GM11168 (cell line): ENCODE measurements around the gene RASGRP3.
"Not testable (repeated sequence)": the region's sequence is repeated elsewhere in the genome, so short reads cannot be mapped to it uniquely, and the experiment has no call there.

ENCODE experiments used
- in situ Hi-C: fragments of 300-500 bp; cut with MboI; formaldehyde crosslinking; loops from one replicate; pipeline ENCODE4 v1.12.0; 2022; ENCODE audit warnings: low sequenced_read_pairs; ENCODE audit not compliant: unreplicated experiment

RASGRP3 gene, protein sequence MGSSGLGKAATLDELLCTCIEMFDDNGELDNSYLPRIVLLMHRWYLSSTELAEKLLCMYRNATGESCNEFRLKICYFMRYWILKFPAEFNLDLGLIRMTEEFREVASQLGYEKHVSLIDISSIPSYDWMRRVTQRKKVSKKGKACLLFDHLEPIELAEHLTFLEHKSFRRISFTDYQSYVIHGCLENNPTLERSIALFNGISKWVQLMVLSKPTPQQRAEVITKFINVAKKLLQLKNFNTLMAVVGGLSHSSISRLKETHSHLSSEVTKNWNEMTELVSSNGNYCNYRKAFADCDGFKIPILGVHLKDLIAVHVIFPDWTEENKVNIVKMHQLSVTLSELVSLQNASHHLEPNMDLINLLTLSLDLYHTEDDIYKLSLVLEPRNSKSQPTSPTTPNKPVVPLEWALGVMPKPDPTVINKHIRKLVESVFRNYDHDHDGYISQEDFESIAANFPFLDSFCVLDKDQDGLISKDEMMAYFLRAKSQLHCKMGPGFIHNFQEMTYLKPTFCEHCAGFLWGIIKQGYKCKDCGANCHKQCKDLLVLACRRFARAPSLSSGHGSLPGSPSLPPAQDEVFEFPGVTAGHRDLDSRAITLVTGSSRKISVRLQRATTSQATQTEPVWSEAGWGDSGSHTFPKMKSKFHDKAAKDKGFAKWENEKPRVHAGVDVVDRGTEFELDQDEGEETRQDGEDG

GRCh38 chr2:33476131-33476792 is at the start of gene RASGRP3:
RASGRP3 (plus strand) TSS chr2:33476649; CDS start chr2:33515137, 38,488 bp downstream.
- in situ Hi-C loops: loop anchor here (25.0 kb wide), 1 partner anchor 1489 kb away; no protein-coding TSS in a partner anchor

- in situ Hi-C loops: no loop called here
Observed at GRCh38 chr2:33426666-33427231, 49.7 kb upstream of the RASGRP3 start.

DNA sequence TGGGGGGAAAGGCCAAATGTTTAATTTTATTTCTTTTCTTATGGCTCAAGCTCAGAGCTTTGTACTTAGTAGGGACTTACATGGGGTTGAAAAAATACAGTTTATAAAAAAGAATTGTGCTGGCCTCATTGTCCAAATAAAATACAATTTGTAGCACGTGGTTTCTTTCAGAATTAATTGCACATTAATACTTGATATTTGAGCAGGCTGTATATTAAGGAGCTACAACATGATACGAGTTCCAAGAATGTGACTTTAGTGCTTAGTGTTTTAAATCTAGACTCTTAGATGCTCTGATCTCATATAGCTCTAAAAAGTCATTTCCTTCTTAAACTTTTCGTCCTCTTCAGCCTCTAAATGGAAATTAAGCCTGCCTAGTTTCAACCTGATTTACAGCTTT is 46.4 kb upstream of the RASGRP3 start:
- in situ Hi-C loops: no loop called here

DNA sequence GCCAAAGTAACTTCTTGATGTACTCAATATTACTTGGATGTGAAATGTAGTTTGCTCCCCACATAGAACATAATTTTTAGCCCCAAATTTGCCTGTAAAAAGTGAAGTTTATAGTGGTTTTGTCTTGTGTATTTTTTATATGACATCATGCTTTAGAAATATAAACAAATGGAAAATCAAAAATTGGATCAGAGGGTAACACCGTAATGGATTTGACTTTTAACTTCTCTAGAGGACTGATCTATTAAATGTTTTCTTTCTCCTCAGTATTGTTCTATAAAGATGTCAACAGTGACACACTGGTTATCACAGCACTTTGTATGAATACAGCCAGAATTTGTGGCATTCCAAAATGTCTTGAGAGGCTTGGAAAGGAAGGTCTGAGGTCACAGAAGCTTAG is 45.6 kb upstream of the RASGRP3 start:
- in situ Hi-C loops: no loop called here

- in situ Hi-C loops: no loop called here
Observed at GRCh38 chr2:33432871-33433270, 43.6 kb upstream of the RASGRP3 start.

GRCh38 chr2:33433279-33434235 is 42.9 kb upstream of the RASGRP3 start:
- in situ Hi-C loops: no loop called here

DNA sequence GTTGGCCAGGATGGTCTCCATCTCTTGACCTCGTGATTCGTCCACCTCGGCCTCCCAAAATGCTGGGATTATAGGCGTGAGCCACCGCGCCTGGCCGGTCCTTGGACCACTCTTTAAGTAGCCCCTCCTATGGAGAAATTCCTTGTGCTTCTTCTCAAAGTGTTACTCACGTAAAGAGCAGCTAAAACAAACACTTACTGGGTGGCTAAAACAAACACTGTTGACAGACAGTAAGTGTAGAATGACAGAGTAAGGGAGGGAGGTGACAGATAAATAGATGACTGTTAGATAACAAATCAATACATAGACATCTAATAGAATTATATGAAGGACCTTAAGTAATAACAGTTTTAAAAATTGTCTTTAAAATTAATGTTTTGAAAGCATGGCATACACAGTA is 40.9 kb upstream of the RASGRP3 start:
- in situ Hi-C loops: no loop called here

DNA sequence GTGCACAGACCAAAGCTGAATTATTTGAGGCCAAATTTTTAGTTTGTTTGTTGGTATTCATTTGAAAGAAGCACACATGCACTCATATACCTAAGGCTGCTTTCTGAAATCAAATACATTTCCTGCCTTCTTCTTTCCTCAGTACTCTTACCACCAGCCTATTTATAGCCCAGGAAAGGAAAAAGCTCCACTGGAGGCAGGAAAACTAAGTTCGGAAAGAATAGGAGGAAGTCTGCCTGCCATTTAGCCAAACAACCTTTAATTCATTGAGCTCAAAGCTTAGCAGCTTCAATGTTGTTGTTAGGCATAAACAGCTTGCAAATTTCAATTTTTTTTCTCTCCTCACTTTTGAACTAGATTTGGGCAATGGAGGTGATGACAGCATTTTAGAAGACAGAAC is 40.4 kb upstream of the RASGRP3 start:
- in situ Hi-C loops: no loop called here

DNA sequence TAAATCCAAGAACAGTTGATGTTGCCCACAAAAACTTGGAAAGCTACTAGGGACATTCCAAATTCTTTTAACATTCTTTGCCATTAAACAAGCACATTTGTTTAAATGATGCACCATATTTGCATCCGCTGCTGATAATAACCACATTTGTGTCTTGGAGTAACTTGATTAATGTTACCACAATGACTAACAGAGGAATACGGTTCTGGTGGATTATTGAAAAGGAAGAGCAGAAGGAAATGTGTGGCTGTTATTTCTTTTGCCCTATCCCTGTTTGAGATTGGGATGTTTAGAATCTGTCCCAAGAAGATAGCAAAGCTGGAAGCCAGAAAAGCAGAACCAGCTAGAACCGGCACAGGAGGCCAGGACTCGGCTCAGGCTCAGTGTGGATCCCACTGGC is 39.2 kb upstream of the RASGRP3 start:
- in situ Hi-C loops: no loop called here

DNA sequence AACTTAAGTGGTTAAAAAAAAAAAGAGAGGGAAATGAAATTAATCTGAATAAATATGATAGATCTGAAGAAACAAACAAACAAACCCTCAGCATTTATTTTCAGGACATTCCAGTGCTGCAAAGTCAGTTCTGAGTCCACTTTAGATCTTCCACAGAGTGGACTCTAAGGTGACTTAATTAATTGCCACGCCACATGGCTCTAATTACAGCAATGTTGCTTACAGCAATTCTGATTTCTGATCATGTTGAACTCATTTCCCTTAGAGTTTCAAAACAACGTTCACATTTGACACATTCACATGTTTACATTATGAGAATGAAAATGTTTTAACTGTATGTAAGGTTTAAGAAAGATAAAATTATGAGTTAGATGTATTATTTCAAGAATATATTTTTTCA is 38.6 kb upstream of the RASGRP3 start:
- in situ Hi-C loops: no loop called here

- in situ Hi-C loops: no loop called here
Observed at GRCh38 chr2:33441235-33441810, 35.1 kb upstream of the RASGRP3 start.

- in situ Hi-C loops: not testable (repeated sequence)
Observed at GRCh38 chr2:33442052-33442451, 34.4 kb upstream of the RASGRP3 start.

DNA sequence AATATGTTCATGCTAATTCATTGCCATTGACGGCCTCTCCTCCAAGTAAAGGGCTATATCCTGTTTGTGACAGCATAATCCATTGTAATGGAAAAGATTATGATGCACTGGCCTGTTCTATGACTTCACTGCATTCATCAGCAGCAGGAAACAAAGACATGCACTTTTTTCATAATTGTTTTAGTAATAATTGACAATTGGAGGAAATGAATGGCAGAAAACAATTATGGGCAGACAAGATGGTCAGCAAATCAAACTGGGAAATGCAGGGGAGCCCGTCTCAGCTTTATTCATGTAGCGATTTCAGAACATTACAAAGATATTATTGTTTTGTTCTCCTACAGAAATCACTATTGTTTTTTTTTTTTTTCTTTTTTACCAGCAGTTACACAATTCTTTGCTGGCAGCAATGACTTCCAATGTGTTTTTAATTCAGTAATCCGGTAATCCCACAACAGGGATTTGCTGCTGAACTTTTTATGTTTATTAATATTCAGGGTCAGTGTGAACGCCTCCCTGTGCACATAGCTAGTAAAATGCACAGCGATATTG is 33.8 kb upstream of the RASGRP3 start:
- in situ Hi-C loops: no loop called here

- in situ Hi-C loops: no loop called here
Observed at GRCh38 chr2:33443274-33443829, 33.1 kb upstream of the RASGRP3 start.

DNA sequence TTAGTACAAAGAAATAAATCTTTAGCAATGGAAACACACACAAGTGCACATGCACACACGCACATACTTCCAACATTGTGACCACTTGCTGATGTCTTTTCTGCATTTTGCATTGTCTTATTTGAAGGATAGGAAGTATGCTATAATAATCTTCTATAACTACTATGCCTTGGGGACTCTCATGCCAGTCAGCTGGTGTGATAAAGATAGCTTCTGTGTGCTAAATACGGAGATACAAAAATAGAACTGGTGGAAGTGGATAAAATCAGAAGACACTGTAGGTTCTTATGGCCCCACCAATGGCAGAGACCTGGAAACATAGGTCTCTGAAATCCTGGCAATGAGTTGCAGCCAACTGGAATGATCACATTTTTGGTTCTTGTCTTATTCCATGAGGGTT is 31.5 kb upstream of the RASGRP3 start:
- in situ Hi-C loops: no loop called here

DNA sequence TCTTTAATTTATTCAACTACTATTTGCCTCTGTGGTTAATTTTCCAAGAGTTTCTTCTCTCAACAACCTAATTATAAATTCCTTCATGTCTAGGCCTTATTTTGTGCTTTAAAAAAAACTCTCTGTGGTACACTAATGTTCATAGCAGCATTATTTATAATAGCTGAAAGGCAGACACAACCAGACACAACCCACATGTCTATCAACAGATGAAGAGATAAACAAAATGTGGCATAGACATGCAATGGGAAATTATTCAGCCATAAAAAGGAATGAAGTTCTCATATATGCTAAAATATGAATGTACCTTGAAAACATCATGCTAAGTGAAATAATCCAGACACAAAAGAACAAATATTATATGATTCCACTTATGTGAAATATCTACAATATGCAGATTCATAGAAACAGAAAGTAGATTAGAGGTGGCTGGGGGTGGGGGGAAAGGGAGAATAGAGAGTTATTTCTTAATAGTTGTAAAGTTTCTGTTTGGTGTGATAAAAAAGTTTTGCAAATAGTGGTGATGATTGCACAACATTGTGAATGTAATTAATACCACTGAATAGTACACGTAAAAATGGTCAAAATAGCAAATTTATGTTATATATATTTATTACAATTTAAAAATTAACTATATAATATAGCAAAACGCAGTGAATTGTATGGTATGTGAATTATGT is 28.1 kb upstream of the RASGRP3 start:
- in situ Hi-C loops: no loop called here

DNA sequence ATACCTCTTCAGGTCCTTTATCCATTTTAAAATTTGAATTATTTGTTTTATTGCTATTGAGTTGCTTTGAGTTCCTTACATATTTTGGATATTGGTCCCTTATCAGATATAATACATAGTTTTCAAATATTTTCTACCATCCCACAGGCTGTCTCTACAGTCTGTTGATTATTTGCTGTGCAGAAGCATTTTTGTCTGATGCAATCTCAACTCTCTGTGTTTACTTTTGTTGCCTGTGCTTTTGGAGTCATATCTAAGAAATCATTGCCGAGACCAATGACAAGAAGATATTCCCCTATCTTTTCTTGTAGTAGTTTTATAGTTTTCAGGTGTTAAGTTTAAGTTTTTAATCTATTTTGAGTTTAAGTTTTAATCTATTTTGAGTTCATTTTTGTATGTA is 25.2 kb upstream of the RASGRP3 start:
- in situ Hi-C loops: no loop called here

DNA sequence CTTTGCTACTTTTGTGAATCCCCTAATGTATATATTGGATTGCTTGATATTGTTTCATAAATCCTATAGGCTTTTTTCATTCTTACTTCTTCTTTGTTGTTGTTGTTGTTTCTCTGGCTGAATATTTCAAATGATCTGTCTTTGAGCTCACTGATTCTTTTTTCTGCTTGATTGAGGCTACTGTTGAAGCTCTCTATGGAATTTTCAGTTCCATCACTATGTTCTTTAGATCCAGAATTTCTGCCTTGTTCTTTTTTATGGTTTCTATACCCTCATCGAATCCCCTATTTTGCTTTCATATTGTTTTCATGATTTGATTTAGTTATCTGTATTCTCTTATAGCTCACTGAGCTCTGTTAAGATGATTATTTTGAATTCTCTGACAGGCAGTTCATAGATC is 24.6 kb upstream of the RASGRP3 start:
- in situ Hi-C loops: no loop called here
